ENCODE results near the gene GALNT9. TPM values are rescaled to one million over a fixed set of nuclear protein-coding genes. Genes with fewer than 3 reads are reported as not detected.

The GALNT9 gene
- total and polyA plus RNA-seq, 5 donors from 2014 or later, result 0.37 to 0.69 (median 0.64) TPM; not detected in 2

- Histone ChIP-seq H3K27me3 (ENCODE audit: control insufficient read depth, insufficient read depth, low read length) (no peaks in the 10 kb centered on the region), H3K27ac (ENCODE audit: insufficient read depth, low read length, poor library complexity, severe bottlenecking) (peak overlapping the region; percentile 25), H3K9me3 (ENCODE audit: control insufficient read depth in 2 of 2, low read length in 2 of 2) (peaks cover 0 to 6% of the 10 kb centered on the region in 2 experiments), H3K4me1 (ENCODE audit: control insufficient read depth, insufficient read depth, low read length, poor library complexity, severe bottlenecking) (peaks cover 18% of the 10 kb centered on the region), H3K36me3 (ENCODE audit: control insufficient read depth, insufficient read depth, low read length) (no peaks in the 10 kb centered on the region), H3K4me3 (ENCODE audit: low read depth, low read length) (no peak overlapping the region)
- peaks cover 3 to 43% (median 10%) of the 10 kb centered on the region in 4 donors for H3K4me1 Mint-ChIP-seq
- H3K27me3 Mint-ChIP-seq, result no peaks in the 10 kb centered on the region
- peaks cover 0 to 6% (median 0%) of the 10 kb centered on the region in 7 donors for H3K9me3 Mint-ChIP-seq
- no peak for ATAC-seq (ENCODE audit: low read depth in 2 of 2)
- peak overlapping the region; percentile 74 to 89 (median 84) for H3K4me3 Mint-ChIP-seq
- peak in 1 of 3 donors; percentile 53 for DNase-seq
- H3K27ac Mint-ChIP-seq, result peak overlapping the region; percentile 70 to 94 (median 92)
- H3K36me3 Mint-ChIP-seq, result no peaks in the 10 kb centered on the region
Observed at GRCh38 chr12:132178316-132178715, 151.1 kb downstream of the GALNT9 start.

GRCh38 chr12:132176920-132177551, 152.4 kb downstream of the GALNT9 start:
- H3K4me3 Mint-ChIP-seq, result peak overlapping the region in 1 of 4 donors; percentile 32
- no peaks in the 10 kb centered on the region for H3K27me3 Mint-ChIP-seq
- Histone ChIP-seq H3K36me3 (ENCODE audit: control insufficient read depth, insufficient read depth, low read length) (no peaks in the 10 kb centered on the region), H3K4me3 (ENCODE audit: low read depth, low read length) (no peak overlapping the region), H3K9me3 (ENCODE audit: control insufficient read depth in 2 of 2, low read length in 2 of 2) (no peaks in the 10 kb centered on the region), H3K4me1 (ENCODE audit: control insufficient read depth, insufficient read depth, low read length, poor library complexity, severe bottlenecking) (peaks cover 22% of the 10 kb centered on the region), H3K27ac (ENCODE audit: insufficient read depth, low read length, poor library complexity, severe bottlenecking) (no peak overlapping the region), H3K27me3 (ENCODE audit: control insufficient read depth, insufficient read depth, low read length) (no peaks in the 10 kb centered on the region)
- no peak for DNase-seq
- peaks cover 3 to 43% (median 13%) of the 10 kb centered on the region in 4 donors for H3K4me1 Mint-ChIP-seq
- H3K27ac Mint-ChIP-seq, result peak overlapping the region in 2 of 3 donors; percentile 49 to 70
- no peaks in the 10 kb centered on the region for H3K36me3 Mint-ChIP-seq
- ATAC-seq (ENCODE audit: low read depth in 2 of 2), result no peak
- H3K9me3 Mint-ChIP-seq, result peaks cover 0 to 3% (median 0%) of the 10 kb centered on the region in 7 donors

- Mint-ChIP-seq H3K9me3 (peaks cover 0 to 3% (median 0%) of the 10 kb centered on the region in 7 donors), H3K27ac (peak overlapping the region in 1 of 3 donors; percentile 49), H3K4me1 (peaks cover 3 to 41% (median 13%) of the 10 kb centered on the region in 4 donors), H3K4me3 (no peak overlapping the region), H3K27me3 (no peaks in the 10 kb centered on the region), H3K36me3 (no peaks in the 10 kb centered on the region)
- Histone ChIP-seq H3K27me3 (ENCODE audit: control insufficient read depth, insufficient read depth, low read length) (no peaks in the 10 kb centered on the region), H3K4me1 (ENCODE audit: control insufficient read depth, insufficient read depth, low read length, poor library complexity, severe bottlenecking) (peaks cover 22% of the 10 kb centered on the region), H3K36me3 (ENCODE audit: control insufficient read depth, insufficient read depth, low read length) (no peaks in the 10 kb centered on the region), H3K27ac (ENCODE audit: insufficient read depth, low read length, poor library complexity, severe bottlenecking) (no peak overlapping the region), H3K9me3 (ENCODE audit: control insufficient read depth in 2 of 2, low read length in 2 of 2) (no peaks in the 10 kb centered on the region), H3K4me3 (ENCODE audit: low read depth, low read length) (no peak overlapping the region)
- ATAC-seq (ENCODE audit: low read depth in 2 of 2) (no peak), DNase-seq (no peak)
Observed at GRCh38 chr12:132176385-132176919, 152.9 kb downstream of the GALNT9 start.

- no peaks in the 10 kb centered on the region for H3K27me3 ChIP-seq (ENCODE audit: control insufficient read depth, insufficient read depth, low read length)
- Mint-ChIP-seq H3K27ac (no peak overlapping the region), H3K4me1 (peaks cover 3 to 35% (median 13%) of the 10 kb centered on the region in 4 donors), H3K27me3 (no peaks in the 10 kb centered on the region), H3K36me3 (no peaks in the 10 kb centered on the region), H3K9me3 (peaks cover 0 to 2% (median 0%) of the 10 kb centered on the region in 7 donors), H3K4me3 (no peak overlapping the region)
- no peak overlapping the region for H3K4me3 ChIP-seq (ENCODE audit: low read depth, low read length)
- H3K9me3 ChIP-seq (ENCODE audit: control insufficient read depth in 2 of 2, low read length in 2 of 2), result no peaks in the 10 kb centered on the region
- H3K27ac ChIP-seq (ENCODE audit: insufficient read depth, low read length, poor library complexity, severe bottlenecking), result no peak overlapping the region
- peaks cover 22% of the 10 kb centered on the region for H3K4me1 ChIP-seq (ENCODE audit: control insufficient read depth, insufficient read depth, low read length, poor library complexity, severe bottlenecking)
- H3K36me3 ChIP-seq (ENCODE audit: control insufficient read depth, insufficient read depth, low read length), result no peaks in the 10 kb centered on the region
- no peak for DNase-seq
- ATAC-seq (ENCODE audit: low read depth in 2 of 2), result no peak
Observed at GRCh38 chr12:132175496-132176384, 153.6 kb downstream of the GALNT9 start.

GRCh38 chr12:132174839-132175490, 154.4 kb downstream of the GALNT9 start:
- H3K9me3 ChIP-seq (ENCODE audit: control insufficient read depth in 2 of 2, low read length in 2 of 2), result no peaks in the 10 kb centered on the region
- H3K27ac ChIP-seq (ENCODE audit: insufficient read depth, low read length, poor library complexity, severe bottlenecking), result no peak overlapping the region
- Mint-ChIP-seq H3K36me3 (no peaks in the 10 kb centered on the region), H3K27me3 (no peaks in the 10 kb centered on the region), H3K27ac (peak overlapping the region in 1 of 3 donors; percentile 26), H3K4me3 (peak overlapping the region in 2 of 4 donors; percentile 32 to 50), H3K9me3 (peaks cover 0 to 2% (median 0%) of the 10 kb centered on the region in 7 donors), H3K4me1 (peaks cover 3 to 32% (median 13%) of the 10 kb centered on the region in 4 donors)
- DNase-seq (no peak), ATAC-seq (ENCODE audit: low read depth in 2 of 2) (no peak)
- H3K4me3 ChIP-seq (ENCODE audit: low read depth, low read length), result no peak overlapping the region
- no peaks in the 10 kb centered on the region for H3K36me3 ChIP-seq (ENCODE audit: control insufficient read depth, insufficient read depth, low read length)
- peaks cover 22% of the 10 kb centered on the region for H3K4me1 ChIP-seq (ENCODE audit: control insufficient read depth, insufficient read depth, low read length, poor library complexity, severe bottlenecking)
- no peaks in the 10 kb centered on the region for H3K27me3 ChIP-seq (ENCODE audit: control insufficient read depth, insufficient read depth, low read length)

- H3K27ac Mint-ChIP-seq, result peak overlapping the region in 1 of 3 donors; percentile 26
- H3K27me3 Mint-ChIP-seq, result no peaks in the 10 kb centered on the region
- Histone ChIP-seq H3K27ac (ENCODE audit: insufficient read depth, low read length, poor library complexity, severe bottlenecking) (no peak overlapping the region), H3K36me3 (ENCODE audit: control insufficient read depth, insufficient read depth, low read length) (no peaks in the 10 kb centered on the region), H3K4me3 (ENCODE audit: low read depth, low read length) (no peak overlapping the region), H3K9me3 (ENCODE audit: control insufficient read depth in 2 of 2, low read length in 2 of 2) (no peaks in the 10 kb centered on the region), H3K4me1 (ENCODE audit: control insufficient read depth, insufficient read depth, low read length, poor library complexity, severe bottlenecking) (peaks cover 22% of the 10 kb centered on the region), H3K27me3 (ENCODE audit: control insufficient read depth, insufficient read depth, low read length) (no peaks in the 10 kb centered on the region)
- peaks cover 0 to 2% (median 0%) of the 10 kb centered on the region in 7 donors for H3K9me3 Mint-ChIP-seq
- H3K4me1 Mint-ChIP-seq, result peaks cover 3 to 30% (median 11%) of the 10 kb centered on the region in 4 donors
- DNase-seq, result no peak
- no peaks in the 10 kb centered on the region for H3K36me3 Mint-ChIP-seq
- peak overlapping the region in 2 of 4 donors; percentile 32 to 50 for H3K4me3 Mint-ChIP-seq
- ATAC-seq (ENCODE audit: low read depth in 2 of 2), result no peak
Observed at GRCh38 chr12:132174015-132174838, 155.2 kb downstream of the GALNT9 start.
